GM23248 (cell line): ENCODE results near the gene BPIFA3. TPM values are rescaled to one million over a fixed set of nuclear protein-coding genes. Genes with fewer than 3 reads are reported as not detected.

ENCODE experiments used
- DNase-seq: peaks from one replicate; pipeline ENCODE4 v3.0.0-alpha.2; 2015
- H2AFZ ChIP-seq: fragments of 200-600 bp; sonication (generic); 2 replicates; pipeline ENCODE4 v1.6.1; 2016; ENCODE audit warnings: antibody characterized with exemption
- H3F3A ChIP-seq: fragments of 200-600 bp; sonication (generic); 2 replicates; pipeline ENCODE4 v1.6.1; 2016; ENCODE audit warnings: mild to moderate bottlenecking, antibody characterized with exemption, mixed run types; ENCODE audit not compliant: insufficient read depth
- H3K27ac ChIP-seq: fragments of 200-600 bp; sonication (generic); 2 replicates; pipeline ENCODE4 v1.5.1; 2016; ENCODE audit warnings: mild to moderate bottlenecking
- H3K27me3 ChIP-seq: fragments of 200-600 bp; sonication (generic); replicated peaks from 2 replicates; pipeline ENCODE4 v1.6.1; 2016; ENCODE audit warnings: mild to moderate bottlenecking; ENCODE audit not compliant: insufficient read depth
- H3K36me3 ChIP-seq: fragments of 200-600 bp; sonication (generic); 2 replicates; pipeline ENCODE4 v1.6.1; 2016; ENCODE audit warnings: low read depth, mild to moderate bottlenecking
- H3K4me1 ChIP-seq: fragments of 200-600 bp; sonication (generic); 2 replicates; pipeline ENCODE4 v1.6.1; 2016; ENCODE audit warnings: mild to moderate bottlenecking; ENCODE audit not compliant: insufficient read depth
- H3K4me2 ChIP-seq: fragments of 200-600 bp; sonication (generic); one replicate; pipeline ENCODE4 v1.6.1; 2016; ENCODE audit warnings: mild to moderate bottlenecking; ENCODE audit not compliant: unreplicated experiment
- H3K4me3 ChIP-seq: fragments of 200-600 bp; sonication (generic); 2 replicates; pipeline ENCODE4 v1.5.1; 2016; ENCODE audit warnings: mild to moderate bottlenecking
- H3K79me2 ChIP-seq: fragments of 200-600 bp; sonication (generic); 2 replicates; pipeline ENCODE4 v1.6.1; 2016; ENCODE audit warnings: mild to moderate bottlenecking; ENCODE audit not compliant: insufficient read depth
- H3K9ac ChIP-seq: fragments of 200-600 bp; sonication (generic); 2 replicates; pipeline ENCODE4 v1.6.1; 2016; ENCODE audit warnings: mild to moderate bottlenecking
- H3K9me2 ChIP-seq: fragments of 200-600 bp; sonication (generic); 2 replicates; pipeline ENCODE4 v1.6.1; 2016; ENCODE audit warnings: mixed run types, mild to moderate bottlenecking, moderate library complexity; ENCODE audit not compliant: insufficient read depth
- H3K9me3 ChIP-seq: fragments of 200-600 bp; sonication (generic); one replicate; pipeline ENCODE4 v1.6.1; 2017; ENCODE audit warnings: low read depth
- H4K20me1 ChIP-seq: fragments of 200-600 bp; sonication (generic); 2 replicates; pipeline ENCODE4 v1.6.0; 2016; ENCODE audit not compliant: insufficient read depth
- EZH2 ChIP-seq: fragments of 200-600 bp; sonication (generic); IDR thresholded peaks from 2 replicates; pipeline ENCODE4 v1.6.1; 2018; ENCODE audit warnings: antibody characterized with exemption, mild to moderate bottlenecking; ENCODE audit not compliant: insufficient read depth, poor library complexity, severe bottlenecking
- EZH2phosphoT487 ChIP-seq: fragments of 200-600 bp; sonication (generic); IDR thresholded peaks from 2 replicates; pipeline ENCODE4 v1.6.1; 2018; ENCODE audit warnings: antibody characterized with exemption, moderate library complexity, mild to moderate bottlenecking, low read depth; ENCODE audit not compliant: insufficient read depth
- whole genome bisulfite sequencing, 2 experiments: methylation state at CpG; one replicate each; pipeline ENCODE4 v1.1.6; 2015 to 2017; ENCODE audit warnings: low lambda C conversion rate in 2 of 2, low coverage in 1 of 2; ENCODE audit errors: missing lambda C conversion rate in 2 of 2; 5-methylcytosine and 5-hydroxymethylcytosine counted together
- in situ Hi-C: fragments of 300-500 bp; cut with MboI; formaldehyde crosslinking; loops from 2 replicates; pipeline ENCODE4 v1.15.0; 2020
- polyA plus RNA-seq: library from polyadenylated mRNA; unstranded; fragments of >200 nt; fragmentation: Nextera tagmentation; extraction: Ambion mirVana; gene quantifications from 2 replicates; pipeline ENCODE4 v1.2.1, GENCODE V29; 2016
- total RNA-seq: library from RNA; depleted of rRNA; stranded (reverse); fragments of >200 nt; shearing (Covaris generic); gene quantifications from 2 replicates; pipeline ENCODE4 v1.2.3, GENCODE V29; 2014

The BPIFA3 gene
- total and polyA plus RNA-seq, 2 experiments from 2014 or later: not detected

- H4K20me1 ChIP-seq: no peaks in the 10 kb centered on the region
- no peaks in the 10 kb centered on the region for H3K27me3 ChIP-seq
- no peak for DNase-seq
- TF ChIP-seq EZH2phosphoT487 (no peak), EZH2 (no peak)
- no peak overlapping the region for H3K27ac ChIP-seq
- H3K4me2 ChIP-seq: no peak overlapping the region
- H3K4me3 ChIP-seq: no peak overlapping the region
- 29 to 33% methylated on average over 3 of the region's 3 CpGs for WGBS, 2 experiments
- in situ Hi-C loops: no loop called here
- H3K36me3 ChIP-seq: no peaks in the 10 kb centered on the region
- no peak overlapping the region for H3K9ac ChIP-seq
- no peaks in the 10 kb centered on the region for H3K4me1 ChIP-seq
- H3F3A ChIP-seq: no peaks in the 10 kb centered on the region
- H3K79me2 ChIP-seq: no peaks in the 10 kb centered on the region
- no peaks in the 10 kb centered on the region for H3K9me3 ChIP-seq
- H2AFZ ChIP-seq: no peak overlapping the region
- no peaks in the 10 kb centered on the region for H3K9me2 ChIP-seq
Measured at GRCh38 chr20:33175123-33175522, 42.0 kb upstream of the BPIFA3 start.

GRCh38 chr20:33176101-33176500 is 41.1 kb upstream of the BPIFA3 start:
- H3F3A ChIP-seq: no peaks in the 10 kb centered on the region
- no peak for TF ChIP-seq EZH2
- TF ChIP-seq EZH2phosphoT487: no peak
- H4K20me1 ChIP-seq: no peaks in the 10 kb centered on the region
- no peaks in the 10 kb centered on the region for H3K36me3 ChIP-seq
- H3K9ac ChIP-seq: no peak overlapping the region
- no peak for DNase-seq
- H3K4me1 ChIP-seq: no peaks in the 10 kb centered on the region
- in situ Hi-C loops: no loop called here
- H3K27ac ChIP-seq: no peak overlapping the region
- WGBS, 2 experiments: 8 to 11% methylated on average over 3 of the region's 3 CpGs
- no peak overlapping the region for H3K4me2 ChIP-seq
- H3K79me2 ChIP-seq: no peaks in the 10 kb centered on the region
- H2AFZ ChIP-seq: no peak overlapping the region
- H3K9me3 ChIP-seq: no peaks in the 10 kb centered on the region
- H3K27me3 ChIP-seq: no peaks in the 10 kb centered on the region
- H3K9me2 ChIP-seq: no peaks in the 10 kb centered on the region
- H3K4me3 ChIP-seq: no peak overlapping the region

- Histone ChIP-seq H3K79me2 (no peaks in the 10 kb centered on the region), H3F3A (no peaks in the 10 kb centered on the region), H2AFZ (no peak overlapping the region), H4K20me1 (no peaks in the 10 kb centered on the region), H3K9ac (no peak overlapping the region), H3K4me3 (no peak overlapping the region), H3K36me3 (no peaks in the 10 kb centered on the region), H3K9me2 (no peaks in the 10 kb centered on the region), H3K27me3 (no peaks in the 10 kb centered on the region), H3K4me2 (no peak overlapping the region), H3K9me3 (no peaks in the 10 kb centered on the region), H3K27ac (no peak overlapping the region), H3K4me1 (no peaks in the 10 kb centered on the region)
- no peak for DNase-seq
- WGBS, 2 experiments: 55 to 60% methylated on average over 9 of the region's 9 CpGs
- TF ChIP-seq EZH2phosphoT487: no peak
- no peak for TF ChIP-seq EZH2
- in situ Hi-C loops: no loop called here
Measured at GRCh38 chr20:33177866-33178265, 39.3 kb upstream of the BPIFA3 start.

GRCh38 chr20:33178726-33179125 is 38.4 kb upstream of the BPIFA3 start:
- Histone ChIP-seq H3K9ac (no peak overlapping the region), H3K36me3 (no peaks in the 10 kb centered on the region), H3K9me3 (no peaks in the 10 kb centered on the region), H3K4me1 (no peaks in the 10 kb centered on the region), H3K9me2 (no peaks in the 10 kb centered on the region), H3K79me2 (no peaks in the 10 kb centered on the region), H3K27ac (no peak overlapping the region), H3K4me3 (no peak overlapping the region), H3F3A (no peaks in the 10 kb centered on the region), H2AFZ (no peak overlapping the region), H3K27me3 (no peaks in the 10 kb centered on the region), H4K20me1 (no peaks in the 10 kb centered on the region), H3K4me2 (no peak overlapping the region)
- WGBS, 2 experiments: 37 to 38% methylated on average over 6 of the region's 6 CpGs
- no peak for DNase-seq
- in situ Hi-C loops: no loop called here
- TF ChIP-seq EZH2: no peak
- TF ChIP-seq EZH2phosphoT487: no peak

GRCh38 chr20:33180169-33180568 is 37.0 kb upstream of the BPIFA3 start:
- H3K27ac ChIP-seq: no peak overlapping the region
- in situ Hi-C loops: no loop called here
- no peaks in the 10 kb centered on the region for H3K9me2 ChIP-seq
- no peaks in the 10 kb centered on the region for H3F3A ChIP-seq
- TF ChIP-seq EZH2 (no peak), EZH2phosphoT487 (no peak)
- no peaks in the 10 kb centered on the region for H4K20me1 ChIP-seq
- 34 to 40% methylated on average over 5 of the region's 5 CpGs for WGBS, 2 experiments
- no peak for DNase-seq
- H3K4me3 ChIP-seq: no peak overlapping the region
- H3K4me2 ChIP-seq: no peak overlapping the region
- H3K79me2 ChIP-seq: no peaks in the 10 kb centered on the region
- no peaks in the 10 kb centered on the region for H3K27me3 ChIP-seq
- no peak overlapping the region for H2AFZ ChIP-seq
- H3K36me3 ChIP-seq: no peaks in the 10 kb centered on the region
- no peaks in the 10 kb centered on the region for H3K4me1 ChIP-seq
- H3K9ac ChIP-seq: no peak overlapping the region
- no peaks in the 10 kb centered on the region for H3K9me3 ChIP-seq
